GM19193 (cell line): ENCODE results near the gene ZNF639.

Experiments
- POLR2A ChIP-seq: IDR thresholded peaks from 4 replicates; pipeline ENCODE4 v1.6.1; 2011; ENCODE audit not compliant: insufficient read depth, insufficient read length; ENCODE audit errors: extremely low read depth

ZNF639 gene

DNA sequence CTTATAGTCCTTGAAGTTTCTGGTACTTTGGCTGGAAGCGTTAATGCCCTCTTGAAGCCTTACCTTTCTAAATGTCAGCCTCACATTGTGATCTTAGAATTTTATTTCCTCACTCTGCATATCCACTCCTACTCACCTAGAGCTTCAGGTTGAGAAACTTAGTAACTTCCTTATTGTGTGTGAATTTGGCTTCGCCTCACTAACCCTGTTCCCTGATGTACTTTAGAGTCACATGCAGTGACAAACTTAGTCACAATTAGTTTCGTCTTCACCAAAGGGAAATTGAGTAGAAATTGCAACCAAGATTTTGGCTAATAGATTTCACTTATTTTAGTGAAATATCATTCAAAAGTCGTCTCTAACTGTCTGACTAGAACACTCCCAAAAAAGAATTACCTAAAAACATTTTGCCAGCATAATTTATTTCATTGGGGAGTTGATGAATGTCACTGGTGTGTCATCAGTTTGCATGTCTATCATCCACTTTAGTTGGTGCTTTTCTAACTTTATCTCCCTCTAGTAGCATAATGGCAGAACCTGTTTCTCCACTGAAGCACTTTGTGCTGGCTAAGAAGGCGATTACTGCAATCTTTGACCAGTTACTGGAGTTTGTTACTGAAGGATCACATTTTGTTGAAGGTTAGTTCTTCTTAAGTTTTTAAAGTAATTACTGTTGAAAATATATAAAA is 25.6 kb downstream of the ZNF639 start:
- no peak for TF ChIP-seq POLR2A

DNA sequence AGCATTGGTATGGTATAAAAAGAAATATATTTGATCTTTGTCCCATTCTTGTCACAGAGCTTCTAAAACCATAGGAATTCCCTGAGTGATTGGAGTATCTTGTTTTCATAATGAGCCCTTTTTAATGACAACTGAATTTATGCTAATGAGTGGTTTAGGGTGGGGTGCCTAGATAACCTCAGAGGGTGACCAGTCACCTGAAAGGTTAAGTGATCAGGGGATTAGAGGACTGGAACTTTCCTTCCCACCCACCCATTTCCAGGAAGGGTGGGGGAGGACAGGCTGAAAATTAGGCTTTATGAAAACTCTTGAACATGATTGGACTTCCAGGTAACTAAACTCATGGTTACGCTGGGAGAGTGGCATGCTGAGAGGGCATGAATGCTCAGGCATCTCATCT is 33.2 kb downstream of the ZNF639 start:
- TF ChIP-seq POLR2A, result no peak

DNA sequence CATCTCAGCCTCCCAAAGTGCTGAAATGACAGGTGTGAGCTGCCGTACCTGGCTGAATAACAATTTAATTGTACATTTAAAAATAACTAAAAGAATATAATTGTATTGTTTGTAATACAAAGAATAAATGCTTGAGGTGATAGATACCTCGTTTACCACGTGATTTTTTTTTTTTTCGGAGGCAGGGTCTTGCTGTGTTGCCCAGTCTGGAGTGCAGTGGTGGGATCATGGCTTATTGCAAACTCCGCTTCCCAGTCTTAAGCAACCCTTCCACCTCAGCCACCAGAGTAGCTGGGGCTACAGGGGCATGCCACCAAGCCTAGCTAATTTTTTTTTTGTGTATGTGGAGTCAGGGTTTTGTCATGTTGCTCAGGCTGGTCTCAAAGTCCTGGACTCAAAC is 40.5 kb downstream of the ZNF639 start:
- no peak for TF ChIP-seq POLR2A

DNA sequence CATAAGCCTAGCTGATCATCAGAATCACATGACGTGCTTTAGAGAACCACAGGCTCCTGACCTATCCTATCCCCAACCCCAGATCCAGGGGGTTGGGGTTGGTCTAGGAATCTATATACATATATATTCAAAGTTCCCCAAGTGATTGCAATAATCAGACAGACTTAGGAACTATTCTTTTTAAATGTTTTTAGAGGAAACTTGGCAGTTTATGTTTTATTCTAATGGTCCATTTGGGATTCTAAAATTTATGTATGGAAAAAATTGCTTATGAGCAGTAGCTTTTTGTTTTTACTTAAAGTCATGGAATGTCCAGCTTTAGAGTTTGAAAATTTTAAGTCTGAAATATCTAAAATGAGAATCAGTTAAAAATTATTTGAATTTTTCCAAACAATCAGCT is 46.8 kb downstream of the ZNF639 start:
- no peak for TF ChIP-seq POLR2A

DNA sequence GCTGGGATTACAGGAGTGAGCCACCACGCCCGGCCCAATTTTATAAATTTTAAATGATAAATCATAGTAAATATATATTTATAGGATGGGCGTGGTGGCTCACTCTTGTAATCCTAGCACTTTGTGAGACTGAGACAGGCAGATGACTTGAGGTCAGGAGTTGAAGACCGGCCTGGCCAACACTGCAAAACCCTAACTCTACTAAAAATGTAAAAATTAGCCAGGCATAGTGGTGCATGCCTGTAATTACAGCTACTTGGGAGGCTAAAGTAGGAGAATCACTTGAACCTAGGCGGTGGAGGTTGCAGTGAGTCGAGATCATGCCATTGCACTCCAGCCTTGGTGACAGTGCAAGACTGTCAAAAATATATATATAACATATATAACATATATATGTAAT is 51.1 kb downstream of the ZNF639 start:
- no peak for TF ChIP-seq POLR2A

DNA sequence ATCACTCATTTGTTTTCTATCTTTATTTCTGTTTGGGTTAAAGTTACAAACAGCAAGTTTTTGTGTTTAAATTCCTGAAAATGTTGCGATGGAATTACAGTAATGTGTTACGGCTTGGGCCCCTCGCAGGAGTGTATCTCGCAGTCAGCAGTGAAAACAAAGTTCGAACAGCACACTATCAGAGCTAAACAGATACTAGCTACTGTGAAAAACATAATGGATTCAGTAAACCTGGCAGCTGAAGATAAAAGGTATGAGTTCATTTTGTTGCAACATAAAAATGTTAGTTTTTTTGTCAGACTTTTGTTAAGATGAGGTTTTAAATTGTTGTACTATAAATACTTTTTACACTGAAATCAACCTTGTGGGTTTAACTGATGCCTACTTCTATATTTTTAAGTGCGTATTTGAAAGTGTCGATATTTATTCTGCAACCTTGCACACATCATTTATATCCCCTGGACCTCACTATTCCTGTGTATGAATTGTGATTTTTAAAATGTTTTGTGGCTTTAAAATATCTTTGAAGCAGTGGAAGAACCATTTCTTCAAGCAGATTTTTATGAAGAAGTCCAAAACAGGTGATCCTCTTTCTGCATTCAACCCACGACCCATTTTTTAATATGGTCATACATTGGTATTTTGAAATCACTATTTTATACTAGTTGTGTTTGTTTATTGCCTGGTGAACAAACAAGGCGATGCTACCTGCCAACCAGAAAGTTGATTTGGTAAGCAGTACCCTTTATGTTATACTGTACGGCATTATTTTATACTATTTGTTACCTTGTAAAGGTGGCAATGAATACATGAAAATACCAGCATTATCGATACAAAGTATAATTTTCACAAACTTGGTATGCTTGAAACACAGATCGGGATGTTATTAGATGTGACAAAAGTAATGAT is 52.5 kb downstream of the ZNF639 start:
- no peak for TF ChIP-seq POLR2A

DNA sequence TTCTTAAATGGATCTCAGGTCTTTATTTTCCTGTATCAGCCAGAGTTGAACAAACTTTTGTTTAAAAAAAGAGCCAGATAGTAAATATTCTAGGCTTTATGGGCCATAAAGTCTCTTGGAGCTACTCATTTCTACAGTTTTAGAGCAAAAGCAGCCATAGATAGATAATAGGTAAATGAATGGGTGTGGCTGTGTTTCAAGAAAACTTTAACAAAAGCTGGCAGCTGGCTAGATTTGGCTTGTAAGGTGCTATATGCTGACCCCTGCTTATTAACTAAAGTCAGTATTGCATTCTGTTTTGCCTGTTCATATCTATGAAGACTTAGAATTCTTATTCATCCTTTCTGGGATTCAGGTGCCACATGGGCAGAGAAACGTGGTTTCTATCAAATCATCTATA is 53.6 kb downstream of the ZNF639 start:
- TF ChIP-seq POLR2A, result no peak
